Measurements from ENCODE around the gene MT1H. TPM values are rescaled to one million over a fixed set of nuclear protein-coding genes. Genes with fewer than 3 reads are reported as not detected.
A peak's percentile ranks its signal among the peaks of the same experiment; 100 is the strongest.
"Not testable (repeated sequence)": the region's sequence is repeated elsewhere in the genome, so short reads cannot be mapped to it uniquely, and the experiment has no call there.

MT1H gene
- polyA plus RNA-seq, 1 donor (not counting 4 experiments of a cell fraction or from before 2014, with no cell fraction given): 0.79 TPM

DNA sequence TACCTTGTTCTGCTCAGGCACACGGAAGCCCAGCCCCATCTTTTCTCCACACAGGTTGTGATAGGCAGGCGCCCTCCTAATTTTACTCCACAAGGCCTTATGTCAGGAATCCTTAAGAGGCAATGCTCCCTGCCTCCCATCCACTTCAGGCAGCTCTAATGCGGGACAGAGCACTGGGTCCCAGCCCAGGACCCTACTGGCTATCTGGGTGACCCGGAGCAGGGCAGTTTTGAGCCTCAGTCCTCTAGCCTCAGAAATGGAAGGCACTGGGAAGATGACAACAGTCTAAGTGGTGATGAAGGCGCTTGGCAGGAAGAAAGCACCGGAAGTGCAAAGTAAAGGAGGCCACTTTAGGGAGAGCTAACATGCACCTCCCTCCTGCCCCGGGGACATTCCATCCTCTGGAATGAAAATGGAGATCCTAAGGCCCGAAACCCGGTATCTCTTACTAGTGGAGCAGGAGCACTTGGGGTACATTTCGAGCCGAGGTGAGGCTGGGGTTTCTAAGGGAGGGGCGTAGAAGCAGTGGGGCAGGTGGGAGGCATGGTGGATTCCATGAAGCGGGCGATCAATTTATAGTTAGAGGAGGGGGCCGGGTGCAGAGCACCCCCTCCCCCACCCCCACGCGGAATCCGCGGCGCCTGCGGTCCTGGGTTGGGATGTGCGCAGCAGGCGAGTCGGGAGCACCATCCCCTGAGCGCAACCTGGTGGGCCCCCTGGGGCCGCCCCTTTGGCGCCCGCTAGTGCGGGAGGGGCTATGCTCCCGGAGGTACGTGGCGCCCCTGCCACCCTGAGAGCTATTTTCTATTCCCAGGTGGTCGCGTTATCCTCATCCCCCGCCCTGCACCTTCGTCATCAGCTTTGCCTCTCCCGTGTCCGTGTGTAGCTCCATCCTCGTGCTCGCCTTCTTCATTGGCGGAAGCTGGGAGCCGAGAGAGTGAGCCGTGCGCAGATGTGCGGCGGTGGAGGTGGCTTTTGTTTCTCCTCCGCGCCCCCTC, 7.0 kb upstream of the MT1H start:
- H2AFZ ChIP-seq (ENCODE audit: control insufficient read depth, low read length): peak overlapping the region; percentile 8
- H3K4me1 ChIP-seq (ENCODE audit: control insufficient read depth, extremely low read depth, insufficient read depth, low read length): peaks cover 6% of the 10 kb centered on the region
- H3K4me2 ChIP-seq (ENCODE audit: control insufficient read depth, extremely low read depth, insufficient read depth, low read depth, low read length): no peak overlapping the region
- H4K20me1 ChIP-seq (ENCODE audit: control insufficient read depth, extremely low read depth, insufficient read depth, low read length): no peaks in the 10 kb centered on the region
- no peak overlapping the region for H3K4me3 ChIP-seq (ENCODE audit: control insufficient read depth in 2 of 3, extremely low read depth in 1 of 3, insufficient read depth in 2 of 3, low read depth in 1 of 3, low read length in 3 of 3)
- H3K27me3 ChIP-seq (ENCODE audit: control insufficient read depth, extremely low read depth, insufficient read depth, low read length): peaks cover 34% of the 10 kb centered on the region
- no peaks in the 10 kb centered on the region for H3K36me3 ChIP-seq (ENCODE audit: control insufficient read depth in 2 of 2, extremely low read depth in 1 of 2, insufficient read depth in 2 of 2, low read length in 2 of 2)
- no peak overlapping the region for H3K27ac ChIP-seq (ENCODE audit: control insufficient read depth, insufficient read depth, low read length)
- H3K9ac ChIP-seq (ENCODE audit: control insufficient read depth, extremely low read depth, insufficient read depth, low read length): no peak overlapping the region
- H3K79me2 ChIP-seq (ENCODE audit: control insufficient read depth, insufficient read depth, low read length): no peaks in the 10 kb centered on the region
- dilution Hi-C loops (cut with MboI; ENCODE audit: extremely low pct_ligation_motif_present, low sequenced_read_pairs): no loop called here
- no peaks in the 10 kb centered on the region for H3K9me1 ChIP-seq (ENCODE audit: control insufficient read depth, extremely low read depth, insufficient read depth, low read length)
- TF ChIP-seq CTCF (optimal IDR thresholded peaks at IDR 0.05 in 1 of 3, IDR thresholded peaks at IDR 0.05 in 1 of 3, conservative IDR thresholded peaks at IDR 0.05 in 1 of 3; ENCODE audit: extremely low read depth in 1 of 3, insufficient read depth in 2 of 3, low read length in 3 of 3) (no peak), EZH2 (IDR thresholded peaks at IDR 0.05; ENCODE audit: low read length) (no peak)
- FAIRE-seq (no peak), DNase-seq (ENCODE audit: low read depth, low spot score) (no peak)
- no peaks in the 10 kb centered on the region for H3K9me3 ChIP-seq (ENCODE audit: control insufficient read depth, low read depth, low read length)

GRCh38 chr16:56664506-56664905, 5.1 kb upstream of the MT1H start:
- Histone ChIP-seq H3K27me3 (ENCODE audit: control insufficient read depth, extremely low read depth, insufficient read depth, low read length) (peaks cover 43% of the 10 kb centered on the region), H3K27ac (ENCODE audit: control insufficient read depth, insufficient read depth, low read length) (no peak overlapping the region), H3K4me1 (ENCODE audit: control insufficient read depth, extremely low read depth, insufficient read depth, low read length) (peaks cover 14% of the 10 kb centered on the region), H3K9me3 (ENCODE audit: control insufficient read depth, low read depth, low read length) (no peaks in the 10 kb centered on the region), H3K9ac (ENCODE audit: control insufficient read depth, extremely low read depth, insufficient read depth, low read length) (no peak overlapping the region), H3K36me3 (ENCODE audit: control insufficient read depth in 2 of 2, extremely low read depth in 1 of 2, insufficient read depth in 2 of 2, low read length in 2 of 2) (no peaks in the 10 kb centered on the region), H2AFZ (ENCODE audit: control insufficient read depth, low read length) (no peak overlapping the region), H3K4me2 (ENCODE audit: control insufficient read depth, extremely low read depth, insufficient read depth, low read depth, low read length) (no peak overlapping the region), H3K79me2 (ENCODE audit: control insufficient read depth, insufficient read depth, low read length) (no peaks in the 10 kb centered on the region), H3K9me1 (ENCODE audit: control insufficient read depth, extremely low read depth, insufficient read depth, low read length) (no peaks in the 10 kb centered on the region), H3K4me3 (ENCODE audit: control insufficient read depth in 2 of 3, extremely low read depth in 1 of 3, insufficient read depth in 2 of 3, low read depth in 1 of 3, low read length in 3 of 3) (no peak overlapping the region), H4K20me1 (ENCODE audit: control insufficient read depth, extremely low read depth, insufficient read depth, low read length) (no peaks in the 10 kb centered on the region)
- FAIRE-seq (no peak), DNase-seq (ENCODE audit: low read depth, low spot score) (no peak)
- TF ChIP-seq CTCF (optimal IDR thresholded peaks at IDR 0.05 in 1 of 3, IDR thresholded peaks at IDR 0.05 in 1 of 3, conservative IDR thresholded peaks at IDR 0.05 in 1 of 3; ENCODE audit: extremely low read depth in 1 of 3, insufficient read depth in 2 of 3, low read length in 3 of 3) (no peak), EZH2 (IDR thresholded peaks at IDR 0.05; ENCODE audit: low read length) (no peak)
- dilution Hi-C loops (cut with MboI; ENCODE audit: extremely low pct_ligation_motif_present, low sequenced_read_pairs): no loop called here

DNA sequence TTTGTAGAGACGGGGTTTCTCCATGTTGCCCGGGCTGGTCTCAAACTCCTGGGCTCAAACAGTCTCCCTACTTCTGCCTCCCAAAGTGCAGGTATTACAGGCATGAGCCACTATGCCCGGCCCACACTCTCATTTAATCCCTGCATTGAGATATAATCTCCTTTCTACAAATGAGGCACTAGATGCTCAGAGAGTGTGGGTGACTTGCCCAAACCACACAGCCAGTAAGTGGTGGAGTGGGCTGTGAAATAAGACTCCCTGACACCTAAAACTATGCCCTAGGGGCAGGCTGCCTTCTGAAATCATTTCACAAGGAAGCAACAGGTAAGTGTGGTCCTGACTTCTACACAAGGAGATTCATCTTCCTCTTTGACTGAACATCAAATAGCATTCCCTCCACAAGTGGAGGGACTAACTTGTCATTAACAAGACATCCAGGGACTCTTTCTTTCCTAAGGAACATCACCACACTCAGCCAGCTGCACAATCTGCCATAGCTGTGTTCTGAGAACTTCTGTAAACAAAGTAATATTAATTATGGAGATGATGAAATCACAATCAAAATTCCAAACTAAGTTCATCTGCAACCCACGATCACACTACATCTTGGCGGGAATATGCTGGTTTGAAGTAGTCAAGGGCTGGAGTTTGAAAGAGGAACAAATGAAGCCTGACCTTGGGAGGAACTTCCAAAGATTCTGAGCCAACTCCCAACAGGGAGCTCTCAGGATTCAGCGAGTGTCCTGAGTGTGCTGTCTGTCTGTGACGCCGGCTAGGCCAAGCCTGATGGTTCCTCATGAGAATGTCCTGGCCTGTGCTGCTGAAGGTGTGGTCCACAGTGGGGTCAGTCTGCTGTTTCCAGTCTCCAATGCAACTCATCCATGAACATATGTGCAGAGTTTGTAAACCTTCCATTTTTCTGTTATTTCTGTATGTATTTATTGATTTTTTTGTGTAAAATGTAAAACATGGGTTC, 4.0 kb upstream of the MT1H start:
- FAIRE-seq; H3K4me2 ChIP-seq (ENCODE audit: control insufficient read depth, extremely low read depth, insufficient read depth, low read depth, low read length); DNase-seq (ENCODE audit: low read depth, low spot score); H2AFZ ChIP-seq (ENCODE audit: control insufficient read depth, low read length); H3K4me3 ChIP-seq (ENCODE audit: control insufficient read depth in 2 of 3, extremely low read depth in 1 of 3, insufficient read depth in 2 of 3, low read depth in 1 of 3, low read length in 3 of 3); H3K9ac ChIP-seq (ENCODE audit: control insufficient read depth, extremely low read depth, insufficient read depth, low read length); dilution Hi-C loops (cut with MboI; ENCODE audit: extremely low pct_ligation_motif_present, low sequenced_read_pairs); H3K36me3 ChIP-seq (ENCODE audit: control insufficient read depth in 2 of 2, extremely low read depth in 1 of 2, insufficient read depth in 2 of 2, low read length in 2 of 2); H3K9me3 ChIP-seq (ENCODE audit: control insufficient read depth, low read depth, low read length); H4K20me1 ChIP-seq (ENCODE audit: control insufficient read depth, extremely low read depth, insufficient read depth, low read length); H3K9me1 ChIP-seq (ENCODE audit: control insufficient read depth, extremely low read depth, insufficient read depth, low read length); H3K27ac ChIP-seq (ENCODE audit: control insufficient read depth, insufficient read depth, low read length); H3K79me2 ChIP-seq (ENCODE audit: control insufficient read depth, insufficient read depth, low read length): not testable (repeated sequence)
- H3K4me1 ChIP-seq (ENCODE audit: control insufficient read depth, extremely low read depth, insufficient read depth, low read length): peaks cover 14% of the 10 kb centered on the region
- peaks cover 48% of the 10 kb centered on the region for H3K27me3 ChIP-seq (ENCODE audit: control insufficient read depth, extremely low read depth, insufficient read depth, low read length)
